Panc1 (cell line): Measurements from ENCODE around the gene MZB1. TPM values are rescaled to one million over a fixed set of nuclear protein-coding genes. Genes with fewer than 3 reads are reported as not detected.

Source experiments
- ATAC-seq: fragments of 200-7000 bp; cut with Tn5 transposase; 2 replicates; pipeline ENCODE4 v1.9.1; 2020; ENCODE audit warnings: mild to moderate bottlenecking, moderate library complexity
- Bru-seq: library from RNA; stranded (reverse); fragments of 400-500 nt; gene quantifications from one replicate; lab custom pipeline; 2021; lab: Mats Ljungman, UMichigan
- BruChase-seq, 2 experiments: library from RNA; stranded (reverse); fragments of 400-500 nt; gene quantifications; one replicate each; lab custom pipeline; 2021; lab: Mats Ljungman, UMichigan
- BruUV-seq: library from RNA; stranded (reverse); fragments of 400-500 nt; replicated peaks from 2 replicates; lab custom pipeline; 2021; lab: Mats Ljungman, UMichigan
- CTCF ChIA-PET: fragments of 300-600 bp; sonication (Branson Sonifier 250); formaldehyde crosslinking; loops from one replicate; lab custom pipeline; 2022; ENCODE audit warnings: antibody characterized with exemption; lab: Charles Lee
- POLR2A ChIA-PET: fragments of 300-600 bp; sonication (Branson Sonifier 250); formaldehyde crosslinking; loops from one replicate; lab custom pipeline; 2022; ENCODE audit warnings: antibody characterized with exemption; lab: Charles Lee
- DNase-seq: peaks from one replicate; pipeline ENCODE4 v3.0.0-alpha.2; 2010; ENCODE audit warnings: low read depth, low spot score
- H3K27ac ChIP-seq: 2 replicates; pipeline ENCODE4 v1.5.1; 2011; ENCODE audit warnings: mild to moderate bottlenecking, low read length, inconsistent platforms
- H3K27me3 ChIP-seq: fragments of 200-500 bp; sonication (Bioruptor generic); 2 replicates; pipeline ENCODE4 v1.6.0; 2014; ENCODE audit warnings: low read length, inconsistent platforms; ENCODE audit not compliant: control insufficient read depth, insufficient read depth
- H3K36me3 ChIP-seq: fragments of 200-500 bp; sonication (Bioruptor generic); 2 replicates; pipeline ENCODE4 v1.5.1; 2014; ENCODE audit warnings: inconsistent platforms, mild to moderate bottlenecking, low read length, moderate library complexity; ENCODE audit not compliant: control insufficient read depth, insufficient read depth
- H3K4me1 ChIP-seq: 2 replicates; pipeline ENCODE4 v1.5.1; 2011; ENCODE audit warnings: inconsistent platforms, mild to moderate bottlenecking, low read length, moderate library complexity; ENCODE audit not compliant: control insufficient read depth, insufficient read depth
- H3K4me3 ChIP-seq, 2 experiments: 2 replicates each; pipeline ENCODE4 v1.5.1; 2011 to 2012; ENCODE audit warnings: low read depth in 2 of 2, low read length in 2 of 2, mild to moderate bottlenecking in 2 of 2, inconsistent platforms in 1 of 2, moderate library complexity in 1 of 2
- H3K9me3 ChIP-seq: fragments of 200-500 bp; sonication (Bioruptor generic); 2 replicates; pipeline ENCODE4 v1.5.1; 2014; ENCODE audit warnings: low read depth, mild to moderate bottlenecking, inconsistent platforms, low read length, moderate library complexity; ENCODE audit not compliant: control insufficient read depth, insufficient read depth
- POLR2AphosphoS5 ChIP-seq: IDR thresholded peaks from 2 replicates; pipeline ENCODE4 v1.6.1; 2012; ENCODE audit warnings: mild to moderate bottlenecking, low read depth, low read length, moderate library complexity
- SIN3A ChIP-seq: IDR thresholded peaks from 2 replicates; pipeline ENCODE4 v1.6.1; 2012; ENCODE audit warnings: low read depth, mild to moderate bottlenecking, low read length, moderate library complexity, borderline replicate concordance; ENCODE audit not compliant: insufficient read depth
- TCF7L2 ChIP-seq: IDR thresholded peaks from 2 replicates; pipeline ENCODE4 v1.6.1; 2011; ENCODE audit warnings: mild to moderate bottlenecking, low read depth, low read length, inconsistent platforms
- in situ Hi-C: cut with HindIII; loops from 2 replicates; pipeline ENCODE4 v1.10.0; 2016; ENCODE audit warnings: low sequenced_read_pairs, low pct_unique_long_range_greater_than_20kb
- intact Hi-C: fragments of 100-400 bp; cut with micrococcal nuclease; formaldehyde crosslinking; loops from one replicate; pipeline ENCODE4 v1.10.0; 2022; ENCODE audit not compliant: unreplicated experiment
- long read RNA-seq: library from polyadenylated mRNA; unstranded; transcript quantifications from one replicate; pipeline ENCODE4 v2.0.0, GENCODE V29; 2021; ENCODE audit not compliant: unreplicated experiment
- polyA plus RNA-seq: library from polyadenylated mRNA; unstranded; fragments of >200 nt; gene quantifications from one replicate; pipeline ENCODE4 v1.2.1, GENCODE V29; 2012; ENCODE audit warnings: missing spikeins; ENCODE audit not compliant: insufficient read length
- total RNA-seq: library from RNA; stranded (reverse); gene quantifications from one replicate; pipeline ENCODE4 v1.2.1, GENCODE V29; 2021; ENCODE audit not compliant: unreplicated experiment
- TF ChIP-seq, protein P1 (sequence below): fragments of 450-650 bp; IDR thresholded peaks from 2 replicates; pipeline ENCODE4 v1.5.1; 2017; ENCODE audit warnings: mild to moderate bottlenecking
- TF ChIP-seq, protein P2 (sequence below), 2 experiments: IDR thresholded peaks; 2 replicates each; pipeline ENCODE4 v1.6.1; 2011 to 2012; ENCODE audit warnings: low read depth in 2 of 2, control low read depth in 1 of 2, low read length in 1 of 2, mild to moderate bottlenecking in 1 of 2, moderate library complexity in 1 of 2; ENCODE audit not compliant: insufficient read depth in 1 of 2

MZB1 gene, protein sequence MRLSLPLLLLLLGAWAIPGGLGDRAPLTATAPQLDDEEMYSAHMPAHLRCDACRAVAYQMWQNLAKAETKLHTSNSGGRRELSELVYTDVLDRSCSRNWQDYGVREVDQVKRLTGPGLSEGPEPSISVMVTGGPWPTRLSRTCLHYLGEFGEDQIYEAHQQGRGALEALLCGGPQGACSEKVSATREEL
- total RNA-seq (0.49 TPM), Bru-seq, nascent RNA (percentile 35 among the genes with signal in this experiment), BruChase-seq, experiment 1, labeled RNA remaining after a 2-hour chase (percentile 35 among the genes with signal in this experiment), BruChase-seq, experiment 2, labeled RNA remaining after a 6-hour chase (percentile 28 among the genes with signal in this experiment)
- polyA plus RNA-seq = 0.21 TPM
- long read RNA-seq = 0 reads

DNA sequence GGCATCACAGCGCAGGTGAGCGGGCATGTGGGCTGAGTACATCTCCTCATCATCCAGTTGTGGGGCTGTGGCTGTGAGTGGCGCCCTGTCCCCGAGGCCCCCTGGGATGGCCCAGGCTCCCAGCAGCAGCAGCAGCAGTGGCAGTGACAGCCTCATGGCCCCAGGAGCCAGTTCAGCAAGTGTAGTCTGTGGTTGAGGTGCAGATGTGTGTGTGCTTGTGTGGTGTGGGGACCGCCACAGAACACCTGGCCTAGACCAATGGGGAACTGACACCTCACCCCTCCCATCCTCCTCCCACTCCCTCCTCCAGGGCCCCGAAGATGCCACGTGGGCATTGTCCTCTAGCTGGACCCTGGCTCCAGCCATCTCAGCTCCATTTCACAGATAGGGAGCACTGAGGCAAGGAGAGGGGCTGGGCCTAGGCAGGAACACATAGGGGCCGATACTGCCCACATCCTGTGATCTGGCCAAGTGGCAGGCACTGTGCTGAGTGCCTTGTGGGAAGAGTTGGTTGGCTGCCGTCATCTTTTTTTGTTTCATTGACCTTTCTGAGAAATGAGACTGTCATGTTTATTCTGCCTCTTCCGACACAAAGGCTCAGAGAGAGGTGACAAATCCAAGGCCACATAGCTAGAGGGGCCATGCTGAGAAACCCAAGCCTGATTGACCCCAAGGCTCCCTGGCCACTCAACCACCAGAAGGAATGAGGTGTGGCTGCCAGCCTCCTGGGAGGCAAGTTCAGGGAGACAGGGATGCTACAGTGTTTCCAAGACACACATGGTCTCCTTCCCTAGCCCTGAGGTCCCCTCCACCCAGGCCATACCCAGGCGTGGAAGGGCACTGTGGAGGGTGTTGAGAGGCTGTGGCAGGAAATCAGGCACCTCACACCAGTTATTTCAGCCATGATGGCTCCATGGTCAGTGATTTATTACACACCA is at the start of gene MZB1:
Gene MZB1 (minus strand): TSS at position 213 of the 938 bp plus-strand sequence. CDS start 57 bp downstream, at position 156.
- ChIA-PET CTCF (no interaction called here), POLR2A (interaction anchor here (0.6 kb wide), 1 partner anchor 48 kb away, joined by 4 read pairs; no protein-coding TSS in a partner anchor)
- in situ Hi-C loops (no loop called here), intact Hi-C loops (loop anchor here (10.0 kb wide), 1 partner anchor 105 kb away; no protein-coding TSS in a partner anchor)
- no peak for DNase-seq
- Histone ChIP-seq H3K36me3 (peaks cover 2% of the 10 kb centered on the region; the same call in 1 of the 2 replicates), H3K4me1 (peaks cover 20% of the 10 kb centered on the region), H3K27ac (peak within 1 kb of the TSS; percentile 92), H3K9me3 (no peaks in the 10 kb centered on the region), H3K27me3 (no peaks in the 10 kb centered on the region), H3K4me3 (no peak within 1 kb of the TSS)
- ATAC-seq = no peak
- BruUV-seq = no TSS peak
- TF ChIP-seq POLR2AphosphoS5 (no peak), SIN3A (no peak), TCF7L2 (no peak)
- TF ChIP-seq, protein P1, sequence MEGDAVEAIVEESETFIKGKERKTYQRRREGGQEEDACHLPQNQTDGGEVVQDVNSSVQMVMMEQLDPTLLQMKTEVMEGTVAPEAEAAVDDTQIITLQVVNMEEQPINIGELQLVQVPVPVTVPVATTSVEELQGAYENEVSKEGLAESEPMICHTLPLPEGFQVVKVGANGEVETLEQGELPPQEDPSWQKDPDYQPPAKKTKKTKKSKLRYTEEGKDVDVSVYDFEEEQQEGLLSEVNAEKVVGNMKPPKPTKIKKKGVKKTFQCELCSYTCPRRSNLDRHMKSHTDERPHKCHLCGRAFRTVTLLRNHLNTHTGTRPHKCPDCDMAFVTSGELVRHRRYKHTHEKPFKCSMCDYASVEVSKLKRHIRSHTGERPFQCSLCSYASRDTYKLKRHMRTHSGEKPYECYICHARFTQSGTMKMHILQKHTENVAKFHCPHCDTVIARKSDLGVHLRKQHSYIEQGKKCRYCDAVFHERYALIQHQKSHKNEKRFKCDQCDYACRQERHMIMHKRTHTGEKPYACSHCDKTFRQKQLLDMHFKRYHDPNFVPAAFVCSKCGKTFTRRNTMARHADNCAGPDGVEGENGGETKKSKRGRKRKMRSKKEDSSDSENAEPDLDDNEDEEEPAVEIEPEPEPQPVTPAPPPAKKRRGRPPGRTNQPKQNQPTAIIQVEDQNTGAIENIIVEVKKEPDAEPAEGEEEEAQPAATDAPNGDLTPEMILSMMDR = no peak
- TF ChIP-seq, protein P2, sequence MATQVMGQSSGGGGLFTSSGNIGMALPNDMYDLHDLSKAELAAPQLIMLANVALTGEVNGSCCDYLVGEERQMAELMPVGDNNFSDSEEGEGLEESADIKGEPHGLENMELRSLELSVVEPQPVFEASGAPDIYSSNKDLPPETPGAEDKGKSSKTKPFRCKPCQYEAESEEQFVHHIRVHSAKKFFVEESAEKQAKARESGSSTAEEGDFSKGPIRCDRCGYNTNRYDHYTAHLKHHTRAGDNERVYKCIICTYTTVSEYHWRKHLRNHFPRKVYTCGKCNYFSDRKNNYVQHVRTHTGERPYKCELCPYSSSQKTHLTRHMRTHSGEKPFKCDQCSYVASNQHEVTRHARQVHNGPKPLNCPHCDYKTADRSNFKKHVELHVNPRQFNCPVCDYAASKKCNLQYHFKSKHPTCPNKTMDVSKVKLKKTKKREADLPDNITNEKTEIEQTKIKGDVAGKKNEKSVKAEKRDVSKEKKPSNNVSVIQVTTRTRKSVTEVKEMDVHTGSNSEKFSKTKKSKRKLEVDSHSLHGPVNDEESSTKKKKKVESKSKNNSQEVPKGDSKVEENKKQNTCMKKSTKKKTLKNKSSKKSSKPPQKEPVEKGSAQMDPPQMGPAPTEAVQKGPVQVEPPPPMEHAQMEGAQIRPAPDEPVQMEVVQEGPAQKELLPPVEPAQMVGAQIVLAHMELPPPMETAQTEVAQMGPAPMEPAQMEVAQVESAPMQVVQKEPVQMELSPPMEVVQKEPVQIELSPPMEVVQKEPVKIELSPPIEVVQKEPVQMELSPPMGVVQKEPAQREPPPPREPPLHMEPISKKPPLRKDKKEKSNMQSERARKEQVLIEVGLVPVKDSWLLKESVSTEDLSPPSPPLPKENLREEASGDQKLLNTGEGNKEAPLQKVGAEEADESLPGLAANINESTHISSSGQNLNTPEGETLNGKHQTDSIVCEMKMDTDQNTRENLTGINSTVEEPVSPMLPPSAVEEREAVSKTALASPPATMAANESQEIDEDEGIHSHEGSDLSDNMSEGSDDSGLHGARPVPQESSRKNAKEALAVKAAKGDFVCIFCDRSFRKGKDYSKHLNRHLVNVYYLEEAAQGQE (IDR thresholded peaks at IDR 0.05; ENCODE audit: insufficient read depth in 1 of 2, low read depth in 2 of 2, low read length in 1 of 2) = no peak

DNA sequence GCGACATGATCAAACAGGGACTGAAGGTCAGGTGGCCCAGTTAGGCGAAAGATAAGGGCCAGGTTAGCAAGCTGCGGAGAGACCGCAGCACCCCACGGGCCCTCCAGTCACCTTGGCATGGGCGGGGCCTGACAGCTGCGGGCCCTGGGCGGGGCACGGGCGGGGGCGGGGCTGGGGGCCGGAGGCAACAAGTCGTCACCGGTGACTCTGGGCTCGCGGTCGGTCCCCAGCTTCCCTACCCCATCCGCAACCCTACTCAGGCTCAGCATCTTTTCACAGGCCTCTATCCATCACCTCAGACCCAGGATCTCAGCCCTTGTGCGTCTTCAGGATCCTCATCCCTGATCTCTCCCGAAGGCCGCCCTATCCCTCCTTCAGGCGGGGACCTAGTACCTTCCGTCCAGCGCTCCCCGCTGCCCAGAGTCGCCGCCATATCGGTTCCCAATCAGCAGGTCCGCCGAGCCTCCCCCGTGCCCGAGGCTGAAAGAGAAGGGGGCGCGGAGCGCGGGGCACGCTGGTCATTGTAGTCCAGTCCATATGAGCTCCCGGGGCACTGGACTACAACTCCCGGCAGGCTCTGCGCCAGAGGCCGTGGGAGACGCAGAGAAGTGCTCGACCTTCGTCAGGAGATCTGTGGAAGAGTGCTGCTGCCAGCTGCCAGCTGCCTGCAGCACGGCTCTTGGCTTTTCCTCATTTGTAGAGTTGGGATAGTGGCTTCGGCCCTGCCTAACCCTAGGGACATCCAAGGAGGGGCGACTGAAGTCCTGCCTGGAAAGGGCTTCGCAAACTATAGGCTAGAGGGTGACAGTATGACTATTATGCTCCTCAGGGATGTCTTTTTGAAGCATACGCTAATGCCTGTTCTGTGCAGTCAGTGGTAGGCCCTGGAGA is 49.5 kb upstream of the MZB1 start, which contains the start of gene DNAJC18:
Gene DNAJC18 (minus strand): TSS at position 513 of the 891 bp plus-strand sequence. CDS start 80 bp downstream, at position 433.
- H3K27me3 ChIP-seq = no peaks in the 10 kb centered on the region; the same call in 1 of the 2 replicates
- in situ Hi-C loops = no loop called here
- no TSS peak for BruUV-seq
- intact Hi-C loops = no loop called here
- ChIA-PET CTCF (interaction anchor here (0.6 kb wide), 2 partner anchors 93 to 860 kb away, joined by 8 to 9 read pairs; no protein-coding TSS in a partner anchor), POLR2A (interaction anchor here (0.6 kb wide), 1 partner anchor 173 kb away, joined by 8 read pairs; no protein-coding TSS in a partner anchor)
- no peaks in the 10 kb centered on the region for H3K36me3 ChIP-seq
- peak within 1 kb of the TSS; percentile 79 to 94 for H3K4me3 ChIP-seq
- H3K27ac ChIP-seq = peak within 1 kb of the TSS; percentile 79
- ATAC-seq (peak; percentile 99), DNase-seq (peak; percentile 46)
- no peak for TF ChIP-seq TCF7L2
- no peaks in the 10 kb centered on the region for H3K9me3 ChIP-seq
- H3K4me1 ChIP-seq = peaks cover 3% of the 10 kb centered on the region; the same call in 1 of the 2 replicates
